Measurements from ENCODE around the gene SRPRB. TPM values are rescaled to one million over a fixed set of nuclear protein-coding genes. Genes with fewer than 3 reads are reported as not detected.
"Not testable (repeated sequence)": the region's sequence is repeated elsewhere in the genome, so short reads cannot be mapped to it uniquely, and the experiment has no call there.

Gene SRPRB
- total and polyA plus RNA-seq, 2 experiments from 2014 or later = 99.4 to 110 TPM

- no peak for DNase-seq
- Histone ChIP-seq H3K36me3 (ENCODE audit: low read depth) (no peaks in the 10 kb centered on the region), H3K9me3 (ENCODE audit: low read depth) (no peaks in the 10 kb centered on the region), H3F3A (ENCODE audit: insufficient read depth) (no peaks in the 10 kb centered on the region), H2AFZ (no peak overlapping the region), H3K9me2 (ENCODE audit: insufficient read depth) (no peaks in the 10 kb centered on the region), H3K27me3 (replicated peaks; ENCODE audit: insufficient read depth) (no peaks in the 10 kb centered on the region; the same call in 1 of the 2 replicates), H3K4me3 (no peak overlapping the region), H4K20me1 (ENCODE audit: insufficient read depth) (no peaks in the 10 kb centered on the region), H3K4me2 (ENCODE audit: unreplicated experiment) (no peak overlapping the region), H3K4me1 (ENCODE audit: insufficient read depth) (no peaks in the 10 kb centered on the region), H3K9ac (no peak overlapping the region), H3K27ac (no peak overlapping the region), H3K79me2 (ENCODE audit: insufficient read depth) (no peaks in the 10 kb centered on the region)
- TF ChIP-seq EZH2phosphoT487 (IDR thresholded peaks at IDR 0.05; ENCODE audit: insufficient read depth, low read depth) (no peak), EZH2 (IDR thresholded peaks at IDR 0.05; ENCODE audit: insufficient read depth, poor library complexity, severe bottlenecking) (no peak)
- in situ Hi-C loops (cut with MboI) = no loop called here
- WGBS, 2 experiments (ENCODE audit: low coverage in 1 of 2, low lambda C conversion rate in 2 of 2, missing lambda C conversion rate in 2 of 2) = 60 to 64% methylated on average over 7 of the region's 7 CpGs
Observed at GRCh38 chr3:133776794-133777438, 28.7 kb upstream of the SRPRB start.

- 31 to 38% methylated on average over 8 of the region's 8 CpGs for WGBS, 2 experiments (ENCODE audit: low coverage in 1 of 2, low lambda C conversion rate in 2 of 2, missing lambda C conversion rate in 2 of 2)
- no peaks in the 10 kb centered on the region for H3K79me2 ChIP-seq (ENCODE audit: insufficient read depth)
- in situ Hi-C loops (cut with MboI) = no loop called here
- no peaks in the 10 kb centered on the region for H3K9me3 ChIP-seq (ENCODE audit: low read depth)
- H2AFZ ChIP-seq = no peak overlapping the region
- H3K9ac ChIP-seq = no peak overlapping the region
- H3K9me2 ChIP-seq (ENCODE audit: insufficient read depth) = no peaks in the 10 kb centered on the region
- TF ChIP-seq EZH2 (IDR thresholded peaks at IDR 0.05; ENCODE audit: insufficient read depth, poor library complexity, severe bottlenecking) (no peak), EZH2phosphoT487 (IDR thresholded peaks at IDR 0.05; ENCODE audit: insufficient read depth, low read depth) (no peak)
- H3K36me3 ChIP-seq (ENCODE audit: low read depth) = no peaks in the 10 kb centered on the region
- H3F3A ChIP-seq (ENCODE audit: insufficient read depth) = no peaks in the 10 kb centered on the region
- H3K27me3 ChIP-seq (replicated peaks; ENCODE audit: insufficient read depth) = no peaks in the 10 kb centered on the region; the same call in 1 of the 2 replicates
- no peak overlapping the region for H3K4me3 ChIP-seq
- H3K4me1 ChIP-seq (ENCODE audit: insufficient read depth) = no peaks in the 10 kb centered on the region
- no peak overlapping the region for H3K4me2 ChIP-seq (ENCODE audit: unreplicated experiment)
- H3K27ac ChIP-seq = no peak overlapping the region
- H4K20me1 ChIP-seq (ENCODE audit: insufficient read depth) = no peaks in the 10 kb centered on the region
- DNase-seq = no peak
Observed at GRCh38 chr3:133777807-133778568, 27.6 kb upstream of the SRPRB start.

- Histone ChIP-seq H3K36me3 (ENCODE audit: low read depth) (no peaks in the 10 kb centered on the region), H3K9me3 (ENCODE audit: low read depth) (no peaks in the 10 kb centered on the region), H3K9ac (no peak overlapping the region), H3K4me1 (ENCODE audit: insufficient read depth) (no peaks in the 10 kb centered on the region), H3K79me2 (ENCODE audit: insufficient read depth) (no peaks in the 10 kb centered on the region), H3K4me2 (ENCODE audit: unreplicated experiment) (no peak overlapping the region), H3F3A (ENCODE audit: insufficient read depth) (no peaks in the 10 kb centered on the region), H3K27me3 (replicated peaks; ENCODE audit: insufficient read depth) (no peaks in the 10 kb centered on the region), H3K27ac (no peak overlapping the region), H3K9me2 (ENCODE audit: insufficient read depth) (no peaks in the 10 kb centered on the region), H2AFZ (no peak overlapping the region), H4K20me1 (ENCODE audit: insufficient read depth) (no peaks in the 10 kb centered on the region), H3K4me3 (no peak overlapping the region)
- in situ Hi-C loops (cut with MboI) = no loop called here
- WGBS, 2 experiments (ENCODE audit: low coverage in 1 of 2, low lambda C conversion rate in 2 of 2, missing lambda C conversion rate in 2 of 2) = 17 to 21% methylated on average over 4 of the region's 4 CpGs
- TF ChIP-seq EZH2phosphoT487 (IDR thresholded peaks at IDR 0.05; ENCODE audit: insufficient read depth, low read depth) (no peak), EZH2 (IDR thresholded peaks at IDR 0.05; ENCODE audit: insufficient read depth, poor library complexity, severe bottlenecking) (no peak)
- DNase-seq = no peak
Observed at GRCh38 chr3:133779626-133780203, 25.9 kb upstream of the SRPRB start.

- H3K4me1 ChIP-seq (ENCODE audit: insufficient read depth); H3K9me3 ChIP-seq (ENCODE audit: low read depth); H3K36me3 ChIP-seq (ENCODE audit: low read depth); H4K20me1 ChIP-seq (ENCODE audit: insufficient read depth); in situ Hi-C loops (cut with MboI); H2AFZ ChIP-seq; H3K79me2 ChIP-seq (ENCODE audit: insufficient read depth); H3F3A ChIP-seq (ENCODE audit: insufficient read depth); H3K9me2 ChIP-seq (ENCODE audit: insufficient read depth); H3K9ac ChIP-seq; H3K27ac ChIP-seq; DNase-seq; H3K4me2 ChIP-seq (ENCODE audit: unreplicated experiment); H3K27me3 ChIP-seq (replicated peaks; ENCODE audit: insufficient read depth); H3K4me3 ChIP-seq: not testable (repeated sequence)
- 41 to 49% methylated on average over 6 of the region's 6 CpGs for WGBS, 2 experiments (ENCODE audit: low coverage in 1 of 2, low lambda C conversion rate in 2 of 2, missing lambda C conversion rate in 2 of 2)
Observed at GRCh38 chr3:133780756-133781155, 24.9 kb upstream of the SRPRB start.
